ENCODE results near the gene PNP.

PNP gene

DNA sequence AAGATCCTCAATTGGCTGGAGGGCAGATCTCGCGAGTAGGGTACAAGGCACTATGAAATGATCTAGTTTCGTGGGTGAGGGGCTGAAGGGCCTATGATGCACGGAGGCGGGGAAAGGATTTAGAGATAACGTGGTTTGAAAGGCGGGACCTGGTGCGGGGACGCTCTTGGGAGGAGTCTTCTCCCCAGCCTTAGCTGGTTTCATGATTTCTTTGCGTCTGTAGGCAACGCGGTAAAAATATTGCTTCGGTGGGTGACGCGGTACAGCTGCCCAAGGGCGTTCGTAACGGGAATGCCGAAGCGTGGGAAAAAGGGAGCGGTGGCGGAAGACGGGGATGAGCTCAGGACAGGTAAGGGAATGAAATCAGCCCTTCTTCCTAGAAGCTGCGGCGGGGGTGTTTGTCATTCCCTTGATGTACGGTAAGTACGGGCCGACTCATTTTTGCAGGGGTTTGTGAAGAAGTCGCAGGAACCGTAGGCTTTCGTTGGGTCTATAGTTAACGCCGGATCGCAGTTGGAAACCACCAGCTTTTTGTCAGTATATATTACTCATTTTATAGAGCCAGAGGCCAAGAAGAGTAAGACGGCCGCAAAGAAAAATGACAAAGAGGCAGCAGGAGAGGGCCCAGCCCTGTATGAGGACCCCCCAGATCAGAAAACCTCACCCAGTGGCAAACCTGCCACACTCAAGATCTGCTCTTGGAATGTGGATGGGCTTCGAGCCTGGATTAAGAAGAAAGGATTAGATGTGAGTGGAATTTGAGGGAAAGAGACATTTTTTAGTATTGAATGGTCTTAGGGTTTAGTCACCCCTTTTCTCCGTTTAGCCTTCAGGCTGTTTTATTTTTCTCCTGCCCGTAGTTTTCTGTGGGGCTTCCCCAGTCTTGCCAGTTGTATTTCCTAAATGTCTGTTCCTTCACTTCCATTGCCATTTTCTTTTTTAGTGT, 13.6 kb upstream of the PNP start:
- no peak for DNase-seq

GRCh38 chr14:20456971-20457370, 12.2 kb upstream of the PNP start:
- no peak for DNase-seq

GRCh38 chr14:20458031-20458789, 11.0 kb upstream of the PNP start:
- DNase-seq = no peak

GRCh38 chr14:20460458-20461224, 8.6 kb upstream of the PNP start:
- no peak for DNase-seq

DNA sequence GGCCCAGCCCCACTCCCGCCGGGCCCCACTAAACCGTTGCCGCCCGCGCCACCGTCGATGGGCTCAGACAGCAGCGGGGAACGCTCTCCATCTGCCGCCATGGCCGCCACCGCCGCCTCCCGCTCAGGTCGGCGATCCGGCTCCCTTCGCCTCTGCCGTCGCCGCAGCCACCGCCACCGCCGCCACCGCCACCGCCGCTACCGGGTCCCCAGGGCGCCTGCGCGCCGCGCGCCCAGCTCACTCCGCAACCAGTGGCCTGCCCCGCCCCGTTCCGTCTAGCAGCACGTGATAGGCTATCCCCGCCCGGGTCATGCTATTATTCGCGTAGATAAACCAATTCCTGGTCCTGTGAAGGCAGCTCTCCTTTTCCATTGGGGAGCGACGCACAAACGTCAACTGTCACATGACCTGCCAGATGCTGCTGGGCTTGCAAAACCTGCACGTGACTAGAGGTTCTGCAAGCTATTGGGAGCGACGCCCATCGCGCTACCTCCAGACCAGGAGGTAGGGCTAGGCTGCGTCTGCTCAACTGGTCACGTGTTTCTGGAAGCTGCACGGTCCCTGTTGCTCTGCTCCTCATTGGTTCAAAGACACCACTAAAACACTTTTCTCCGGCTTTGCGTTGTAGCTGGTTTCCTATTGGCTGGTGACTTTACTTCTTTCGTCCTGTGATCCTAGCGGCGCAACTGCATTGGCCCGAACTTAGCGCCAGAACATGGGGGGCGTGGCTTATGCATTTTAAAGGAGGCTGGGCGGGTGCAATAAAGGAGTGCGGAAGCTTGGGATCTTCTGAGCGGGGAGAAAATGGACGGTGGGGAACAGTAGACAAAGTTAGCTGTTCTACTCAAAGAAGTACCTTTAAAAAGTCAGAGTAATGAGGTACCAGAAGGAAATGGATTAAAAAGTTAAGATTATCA, 7.7 kb upstream of the PNP start, which contains the start of gene PIP4P1:
Gene PIP4P1, minus strand, starts transcription at position 210 of the 917 bp plus-strand sequence. Its CDS starts 109 bp downstream, at position 101.
- DNase-seq = peak; percentile 98

- DNase-seq = no peak
These were observed 403 bp upstream of the PNP start for GRCh38 chr14:20468764-20469241.

- DNase-seq = peak; percentile 47
These were observed 840 bp downstream of the PNP start for GRCh38 chr14:20469890-20470602.

DNA sequence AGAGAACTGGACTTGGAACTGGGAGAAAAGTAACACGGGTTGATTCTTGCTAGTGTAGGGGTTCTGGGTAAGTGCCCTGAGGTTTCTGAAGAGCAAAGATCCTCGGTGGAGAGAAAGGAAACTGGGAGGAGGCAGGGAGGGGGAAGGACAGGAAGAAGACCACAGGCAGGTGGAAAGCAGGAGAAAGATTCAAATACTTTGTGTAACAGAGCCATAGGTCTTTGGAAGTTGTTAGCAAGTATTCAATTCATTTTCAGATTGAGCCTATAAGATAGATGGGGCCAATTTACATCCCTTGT, 1.3 kb downstream of the PNP start:
- DNase-seq = no peak

- no peak for DNase-seq
These were observed 3.4 kb downstream of the PNP start for GRCh38 chr14:20472536-20473169.

GRCh38 chr14:20476776-20477175, 7.6 kb downstream of the PNP start:
- DNase-seq = no peak

DNA sequence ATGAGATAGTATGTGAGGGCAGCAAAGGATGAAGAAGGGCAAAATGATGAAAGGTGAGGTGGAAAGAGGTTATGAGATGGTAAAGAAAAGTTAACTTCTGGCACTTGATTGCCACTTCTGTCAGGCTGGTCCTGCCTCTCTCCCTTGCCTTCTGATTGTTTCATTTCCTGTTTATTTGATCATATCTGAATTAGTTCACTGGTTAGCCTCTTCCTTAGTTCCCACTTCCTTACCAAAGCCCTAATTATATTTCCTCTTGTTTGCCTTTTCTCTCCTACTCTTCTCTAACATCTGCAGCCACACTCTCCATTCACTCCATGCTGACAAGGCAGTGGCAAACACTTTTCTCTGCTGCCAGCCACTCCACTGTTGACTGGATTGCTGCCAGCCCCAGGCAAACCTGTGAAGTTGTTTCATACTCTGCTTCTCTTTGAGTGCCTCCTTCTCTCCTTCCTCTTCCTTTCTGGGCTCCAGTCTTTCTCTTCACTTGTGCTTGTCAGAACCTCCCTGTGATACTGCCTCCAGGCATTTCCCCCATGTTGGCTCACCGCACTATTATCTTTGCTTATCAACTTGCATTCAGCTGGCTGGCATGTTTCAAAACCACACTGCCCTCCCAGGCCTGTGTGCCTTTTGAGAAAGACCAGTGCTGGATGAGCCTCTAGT, 8.1 kb downstream of the PNP start:
- peak; percentile 69 for DNase-seq

DNA sequence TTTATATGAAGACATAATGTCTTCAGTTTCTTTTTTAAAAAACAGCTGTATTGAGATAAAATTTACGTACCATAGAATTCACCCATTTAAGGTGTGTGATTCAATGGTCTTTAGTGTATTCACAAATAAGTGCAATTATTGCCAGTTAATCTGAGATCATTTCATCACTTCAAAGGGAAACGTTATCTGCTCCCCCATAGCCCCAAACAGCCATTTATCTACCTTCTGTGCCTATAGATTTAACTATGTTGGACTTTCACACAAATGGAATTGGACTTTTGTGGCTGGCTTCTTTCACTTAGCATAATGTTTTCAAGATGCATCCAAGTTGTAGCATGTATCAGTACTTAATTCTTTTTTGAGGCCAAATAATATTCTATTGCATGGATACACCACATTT, 9.7 kb downstream of the PNP start:
- no peak for DNase-seq

- no peak for DNase-seq
These were observed 13.2 kb downstream of the PNP start for GRCh38 chr14:20482382-20482781.

DNA sequence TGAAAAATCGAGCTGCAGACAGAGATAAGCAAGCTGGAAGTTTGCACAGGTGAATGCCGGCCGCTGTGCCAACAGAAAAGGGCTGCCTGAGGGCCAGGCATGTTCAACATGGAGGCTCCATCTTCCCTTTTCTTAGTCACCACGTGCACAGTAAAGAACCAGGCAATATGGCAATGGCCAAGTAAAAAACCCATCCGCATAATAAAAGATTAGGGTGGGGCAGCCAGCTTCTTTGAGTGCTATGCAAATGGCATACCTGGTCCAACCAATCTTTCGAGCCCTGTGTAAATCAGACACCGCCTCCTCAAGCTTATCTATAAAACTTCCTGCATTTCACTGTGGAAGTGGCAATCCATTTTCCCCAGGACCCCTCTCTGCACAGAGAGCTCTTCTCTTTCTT, 16.7 kb downstream of the PNP start:
- no peak for DNase-seq

DNA sequence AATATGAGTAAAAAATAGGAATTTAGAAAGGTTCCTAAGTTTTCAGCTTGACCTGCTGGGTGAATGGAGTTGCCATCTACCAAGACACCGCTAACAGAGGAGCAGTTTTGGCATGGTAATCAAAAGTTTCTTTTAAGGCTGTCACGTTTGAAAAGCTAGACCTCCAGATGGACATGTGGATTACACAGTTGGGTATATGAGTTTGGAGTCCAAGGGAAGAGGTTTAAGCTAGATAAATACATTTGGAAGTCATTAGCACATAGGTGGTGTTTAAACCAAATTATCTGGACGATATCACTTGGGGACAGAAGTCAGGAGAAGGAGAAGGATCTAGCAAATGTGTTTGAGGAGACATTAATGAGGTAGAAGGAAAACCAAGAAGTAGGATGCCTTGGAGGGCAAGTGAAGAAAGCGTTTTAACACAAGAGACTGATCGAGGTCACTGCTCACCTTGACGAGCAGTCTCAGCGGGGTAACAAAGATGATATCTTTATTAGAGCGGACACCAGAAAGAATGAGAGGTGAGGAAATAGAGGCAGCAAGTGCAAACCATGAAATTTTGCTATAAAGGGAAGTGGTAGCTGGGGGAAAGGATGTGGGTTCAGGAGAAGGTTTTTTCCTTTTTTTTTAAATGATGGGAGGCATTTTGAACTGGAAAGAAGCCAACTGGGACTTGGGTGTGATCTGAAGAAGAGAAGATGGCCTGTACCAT, 17.6 kb downstream of the PNP start:
- DNase-seq = no peak

DNA sequence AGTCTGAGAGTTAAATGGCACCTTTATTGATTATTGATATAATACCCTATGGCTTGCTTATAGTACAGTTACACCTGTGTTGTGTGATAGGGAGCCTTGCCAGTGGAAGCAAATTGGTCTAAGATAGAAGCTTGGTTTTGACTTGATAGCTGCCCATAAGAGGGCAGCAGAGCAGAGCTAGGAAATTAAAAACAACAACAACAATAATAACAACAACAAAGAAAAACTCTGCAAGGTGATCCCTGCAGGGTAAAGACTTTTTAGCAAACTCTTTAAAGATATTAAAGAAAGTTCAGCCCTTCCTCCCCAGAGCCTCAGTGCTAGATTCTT, 18.2 kb downstream of the PNP start:
- DNase-seq = no peak

DNA sequence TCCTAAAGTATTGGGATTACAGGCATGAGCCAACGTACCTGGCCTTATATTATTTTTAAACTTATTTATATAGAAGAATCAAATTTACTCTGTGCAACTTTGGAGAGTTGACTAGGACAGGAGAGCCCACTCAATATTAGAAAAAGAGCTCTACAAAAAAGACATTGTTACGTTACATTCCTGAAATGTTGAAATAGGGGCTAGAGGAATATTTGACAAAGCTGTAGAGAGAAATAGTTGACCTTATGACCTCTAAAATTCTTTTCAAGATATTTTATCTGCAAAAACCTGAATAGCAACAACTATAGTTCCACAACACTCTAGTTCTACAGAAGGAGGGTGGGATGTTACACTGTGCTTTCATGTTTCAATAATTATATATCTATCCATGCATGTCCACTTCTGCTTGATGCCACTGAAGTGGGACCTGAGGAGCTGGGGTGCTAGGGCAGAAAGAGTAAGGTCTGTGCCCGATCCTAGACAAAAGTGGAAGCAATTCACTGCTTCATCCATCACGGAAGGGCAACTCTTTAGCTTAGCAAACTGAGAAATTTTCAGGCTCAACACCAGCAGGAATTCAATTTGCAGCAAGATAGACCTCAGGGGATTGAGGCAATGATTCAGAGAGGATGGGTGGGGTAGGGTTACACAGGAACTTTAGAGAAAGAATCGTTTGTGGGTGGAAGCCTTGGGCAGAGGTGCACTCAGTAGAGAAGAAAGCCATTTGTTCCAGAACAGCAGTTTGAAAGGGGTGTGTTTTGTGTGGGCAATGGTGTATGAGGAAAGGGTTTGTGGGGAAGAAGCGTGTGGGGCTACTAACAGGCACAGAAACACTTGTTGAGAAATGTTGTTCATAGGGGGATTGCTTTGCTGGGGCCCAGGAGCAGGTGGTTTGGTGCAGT, 20.1 kb downstream of the PNP start:
- no peak for DNase-seq

DNA sequence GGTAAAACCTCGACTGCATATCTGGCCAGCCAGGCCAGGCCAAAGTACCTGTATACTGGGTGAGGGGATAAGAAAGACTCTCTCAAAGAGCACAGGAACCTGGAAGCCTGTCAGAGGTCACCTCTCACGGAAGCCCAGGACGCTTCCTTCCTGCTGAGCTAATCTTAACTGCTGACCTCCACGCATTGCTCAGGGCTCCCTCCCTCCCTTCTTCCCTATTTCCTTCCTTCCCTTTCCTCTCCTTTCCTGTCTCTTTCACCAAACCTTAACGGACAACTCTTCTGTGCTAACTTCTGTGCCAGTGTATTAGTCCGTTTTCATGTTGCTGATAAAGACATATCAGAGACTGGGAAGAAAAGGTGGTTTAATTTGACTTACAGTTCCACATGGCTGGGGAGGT, 21.4 kb downstream of the PNP start:
- no peak for DNase-seq

DNA sequence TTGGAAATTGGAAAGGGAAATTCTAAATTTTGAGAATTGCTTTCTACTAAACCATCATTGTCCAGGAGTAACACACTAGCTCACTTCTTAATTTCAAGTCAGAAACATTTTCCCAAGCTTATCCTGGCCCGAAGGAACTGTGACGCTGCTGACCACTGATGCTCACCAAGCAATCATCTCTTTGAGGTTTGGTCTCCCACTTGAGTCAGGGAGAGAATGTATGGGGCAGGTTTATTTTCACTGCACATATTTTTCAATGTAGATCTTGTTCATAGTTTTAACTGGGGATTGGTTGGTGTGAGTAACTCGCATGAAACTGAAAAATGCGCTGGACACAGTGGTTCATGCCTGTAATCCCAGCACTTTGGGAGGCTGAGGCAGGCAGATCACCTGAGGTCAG, 23.3 kb downstream of the PNP start:
- DNase-seq = no peak
